Type B pancreatic cell (in vitro differentiated cells): ENCODE results near the gene OPRM1. TPM values are rescaled to one million over a fixed set of nuclear protein-coding genes. Genes with fewer than 3 reads are reported as not detected.

Experiments used
- DNase-seq: peaks from one replicate; pipeline ENCODE4 v3.0.0; 2021; ENCODE audit warnings: mixed read lengths; ENCODE audit not compliant: unreplicated experiment; ENCODE audit errors: extremely low spot score
- H3K27ac Mint-ChIP-seq: 2 replicates; pipeline ENCODE4 v1.8.0; 2021; ENCODE audit warnings: mild to moderate bottlenecking, mixed read lengths
- H3K27me3 Mint-ChIP-seq: 2 replicates; pipeline ENCODE4 v1.8.0; 2021; ENCODE audit warnings: mixed read lengths
- H3K36me3 Mint-ChIP-seq: 2 replicates; pipeline ENCODE4 v1.8.0; 2021; ENCODE audit warnings: mixed read lengths
- H3K4me1 Mint-ChIP-seq: one replicate; pipeline ENCODE4 v1.8.0; 2021; ENCODE audit warnings: mixed read lengths; ENCODE audit not compliant: unreplicated experiment
- H3K4me3 Mint-ChIP-seq: 2 replicates; pipeline ENCODE4 v1.8.0; 2021; ENCODE audit warnings: mild to moderate bottlenecking, mixed read lengths
- H3K9me3 Mint-ChIP-seq: 2 replicates; pipeline ENCODE4 v1.8.0; 2021; ENCODE audit warnings: mixed read lengths
- total RNA-seq: library from RNA; stranded (reverse); gene quantifications from 2 replicates; pipeline ENCODE4 v1.2.1, GENCODE V29; 2021; ENCODE audit warnings: low replicate concordance
- TF ChIP-seq, protein P1 (sequence below): fragments of 200-600 bp; sonication (generic); conservative IDR thresholded peaks from 2 replicates; pipeline ENCODE4 v1.5.0; 2021; ENCODE audit warnings: antibody characterized with exemption, mild to moderate bottlenecking

OPRM1 gene
- total RNA-seq, 1 donor from 2014 or later = not detected

DNA sequence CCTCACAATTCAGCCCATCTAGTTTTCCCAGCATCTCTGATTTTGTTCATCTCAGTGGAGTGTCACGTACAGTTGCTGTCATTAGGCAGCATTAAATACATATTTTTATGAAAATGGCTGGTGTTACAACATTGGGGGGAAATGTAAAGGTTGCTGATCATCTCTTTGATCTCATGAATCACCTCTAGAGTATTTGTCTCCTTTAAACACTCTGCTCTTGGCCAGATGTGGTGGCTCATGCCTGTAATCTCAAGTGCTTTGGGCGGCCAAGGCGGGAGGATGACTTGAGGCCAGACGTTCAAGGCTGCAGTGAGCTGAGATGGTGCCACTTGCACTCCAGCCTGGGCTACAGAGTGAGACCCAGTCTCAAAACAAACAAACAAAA is 189.5 kb downstream of the OPRM1 start:
- Mint-ChIP-seq H3K36me3 (no peaks in the 10 kb centered on the region), H3K9me3 (no peaks in the 10 kb centered on the region), H3K27ac (no peak overlapping the region), H3K4me1 (no peaks in the 10 kb centered on the region), H3K4me3 (no peak overlapping the region), H3K27me3 (no peaks in the 10 kb centered on the region)
- TF ChIP-seq, protein P1, sequence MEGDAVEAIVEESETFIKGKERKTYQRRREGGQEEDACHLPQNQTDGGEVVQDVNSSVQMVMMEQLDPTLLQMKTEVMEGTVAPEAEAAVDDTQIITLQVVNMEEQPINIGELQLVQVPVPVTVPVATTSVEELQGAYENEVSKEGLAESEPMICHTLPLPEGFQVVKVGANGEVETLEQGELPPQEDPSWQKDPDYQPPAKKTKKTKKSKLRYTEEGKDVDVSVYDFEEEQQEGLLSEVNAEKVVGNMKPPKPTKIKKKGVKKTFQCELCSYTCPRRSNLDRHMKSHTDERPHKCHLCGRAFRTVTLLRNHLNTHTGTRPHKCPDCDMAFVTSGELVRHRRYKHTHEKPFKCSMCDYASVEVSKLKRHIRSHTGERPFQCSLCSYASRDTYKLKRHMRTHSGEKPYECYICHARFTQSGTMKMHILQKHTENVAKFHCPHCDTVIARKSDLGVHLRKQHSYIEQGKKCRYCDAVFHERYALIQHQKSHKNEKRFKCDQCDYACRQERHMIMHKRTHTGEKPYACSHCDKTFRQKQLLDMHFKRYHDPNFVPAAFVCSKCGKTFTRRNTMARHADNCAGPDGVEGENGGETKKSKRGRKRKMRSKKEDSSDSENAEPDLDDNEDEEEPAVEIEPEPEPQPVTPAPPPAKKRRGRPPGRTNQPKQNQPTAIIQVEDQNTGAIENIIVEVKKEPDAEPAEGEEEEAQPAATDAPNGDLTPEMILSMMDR = no peak
- no peak for DNase-seq

DNA sequence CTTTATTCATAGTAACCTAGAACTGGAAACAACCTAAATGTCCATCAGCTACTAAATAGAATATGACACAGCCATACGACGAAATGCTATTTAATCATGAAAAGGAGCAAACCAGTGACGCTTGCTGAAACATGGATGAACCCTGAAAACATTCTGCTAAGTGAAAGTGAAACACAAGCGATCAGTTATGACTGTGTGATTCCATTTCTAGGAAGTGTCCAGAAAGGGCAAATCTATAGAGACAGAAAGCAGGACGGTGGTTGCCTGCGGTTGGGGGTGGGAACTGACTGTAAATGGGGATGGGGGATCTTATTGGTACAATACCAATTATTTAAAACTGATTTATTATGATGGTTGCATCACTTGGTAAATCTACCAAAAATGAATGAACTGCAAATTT is 190.7 kb downstream of the OPRM1 start:
- DNase-seq = no peak
- TF ChIP-seq, protein P1 = no peak
- Mint-ChIP-seq H3K27me3 (no peaks in the 10 kb centered on the region), H3K4me3 (no peak overlapping the region), H3K36me3 (no peaks in the 10 kb centered on the region), H3K4me1 (no peaks in the 10 kb centered on the region), H3K27ac (no peak overlapping the region), H3K9me3 (no peaks in the 10 kb centered on the region)

DNA sequence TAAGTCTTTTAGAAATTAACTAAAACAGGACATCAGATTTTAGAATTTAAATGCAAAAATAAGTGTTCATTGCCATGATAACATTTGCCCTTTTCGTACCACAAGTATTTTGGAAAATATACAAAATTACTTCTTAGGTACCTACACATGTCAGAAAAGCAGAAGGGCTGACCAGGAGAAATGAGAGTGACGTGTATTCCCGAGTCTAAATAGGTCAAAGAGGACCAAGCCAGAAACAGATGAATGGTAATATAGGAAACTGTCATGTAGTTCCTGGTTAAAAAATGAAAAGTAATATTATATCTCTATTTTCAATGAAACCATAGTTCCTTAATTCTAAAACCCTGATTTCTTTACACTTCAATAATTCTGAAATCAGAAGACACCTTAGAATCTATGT is 191.4 kb downstream of the OPRM1 start:
- Mint-ChIP-seq H3K4me3 (no peak overlapping the region), H3K36me3 (no peaks in the 10 kb centered on the region), H3K27ac (no peak overlapping the region), H3K9me3 (no peaks in the 10 kb centered on the region), H3K27me3 (no peaks in the 10 kb centered on the region), H3K4me1 (no peaks in the 10 kb centered on the region)
- DNase-seq = no peak
- TF ChIP-seq, protein P1 = no peak

DNA sequence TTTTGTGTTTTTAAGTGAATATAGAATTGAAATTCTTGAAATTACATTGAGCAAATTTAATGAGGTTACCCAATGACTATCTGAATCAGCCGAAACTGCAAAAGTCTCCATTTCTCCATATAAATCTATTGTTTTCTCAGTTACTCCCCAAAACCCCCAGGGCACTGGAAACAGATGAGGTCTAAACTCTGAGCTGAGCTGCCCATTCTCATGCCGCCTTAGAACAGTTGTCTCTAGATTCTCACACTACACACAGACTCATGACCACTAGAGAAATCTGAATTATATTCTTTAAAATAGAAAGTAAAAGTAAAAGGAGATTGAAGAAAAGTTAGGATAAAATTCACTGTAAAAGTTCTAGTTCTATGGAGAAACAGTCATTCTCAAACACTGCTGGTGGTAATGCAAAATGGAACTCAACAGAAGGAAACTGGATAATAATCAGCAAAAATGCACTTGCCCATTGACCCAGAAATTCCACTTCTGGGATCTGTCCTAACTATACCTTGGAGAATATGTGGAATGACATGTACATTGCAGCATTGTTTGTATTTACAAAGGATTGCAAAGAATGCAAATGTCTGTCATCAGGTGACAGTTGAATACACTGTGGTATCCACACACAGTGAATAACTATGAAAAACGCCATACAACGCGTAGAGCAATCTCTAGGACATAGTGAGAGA is 192.0 kb downstream of the OPRM1 start:
- DNase-seq = no peak
- Mint-ChIP-seq H3K4me1 (no peaks in the 10 kb centered on the region), H3K9me3 (no peaks in the 10 kb centered on the region), H3K27me3 (no peaks in the 10 kb centered on the region), H3K36me3 (no peaks in the 10 kb centered on the region), H3K4me3 (no peak overlapping the region), H3K27ac (no peak overlapping the region)
- TF ChIP-seq, protein P1 = no peak

DNA sequence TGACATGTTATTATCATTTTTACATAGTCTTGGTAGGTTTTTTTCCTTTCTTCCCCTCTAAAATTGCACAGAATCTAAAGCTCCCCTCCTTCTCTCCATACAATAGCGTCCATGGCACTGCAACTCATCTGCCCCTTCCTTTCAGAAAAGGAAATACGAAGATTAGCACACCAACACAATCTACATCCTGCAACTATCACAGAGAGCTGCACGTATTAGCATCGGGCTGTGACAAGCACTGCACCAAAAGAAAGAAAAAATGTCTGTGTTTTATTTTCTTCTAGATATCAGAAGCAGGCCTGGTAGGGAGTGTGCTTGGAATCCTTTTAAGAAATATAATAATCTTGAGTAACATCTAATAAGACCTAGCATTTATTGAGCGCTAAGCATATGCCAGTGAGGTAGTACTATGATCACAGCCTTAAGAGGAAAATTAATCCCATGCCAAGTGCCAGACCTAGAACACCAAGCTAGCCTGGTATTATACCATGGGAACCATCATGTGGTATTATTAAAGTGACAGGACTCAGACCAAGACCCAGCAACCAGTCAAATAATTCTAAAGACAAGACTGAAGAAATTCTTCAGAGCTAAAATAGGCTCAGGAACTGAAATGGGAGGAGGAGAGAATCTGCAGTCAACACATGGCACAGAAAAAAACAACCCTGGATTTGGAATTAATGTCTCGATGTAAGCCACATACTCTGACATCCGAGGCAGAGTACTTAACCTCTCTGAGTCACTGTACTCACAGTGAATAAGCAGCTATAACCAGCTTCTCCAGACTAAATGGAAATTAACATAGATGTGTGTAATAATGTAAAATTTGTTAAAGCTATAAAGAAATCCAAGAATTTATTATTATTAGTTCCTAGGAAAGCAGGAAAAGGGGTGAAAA is 193.2 kb downstream of the OPRM1 start:
- Mint-ChIP-seq H3K4me1 (no peaks in the 10 kb centered on the region), H3K27me3 (no peaks in the 10 kb centered on the region), H3K4me3 (no peak overlapping the region), H3K36me3 (no peaks in the 10 kb centered on the region), H3K27ac (no peak overlapping the region), H3K9me3 (no peaks in the 10 kb centered on the region)
- TF ChIP-seq, protein P1 = no peak
- no peak for DNase-seq
